HG03045 (cell line): ENCODE measurements around the gene PDE4B.
"Not testable (repeated sequence)": the region's sequence is repeated elsewhere in the genome, so short reads cannot be mapped to it uniquely, and the experiment has no call there.

Experiments
- ATAC-seq: cut with Tn5 transposase; IDR thresholded peaks from one replicate; pipeline ENCODE4 v1.9.1; 2021; ENCODE audit warnings: mild to moderate bottlenecking, moderate library complexity; ENCODE audit not compliant: unreplicated experiment

The PDE4B gene

GRCh38 chr1:66296951-66297350 is 504.3 kb downstream of the PDE4B start:
- ATAC-seq: no peak

- ATAC-seq: no peak
These were observed 505.8 kb downstream of the PDE4B start for GRCh38 chr1:66298464-66298863.

- no peak for ATAC-seq
These were observed 507.7 kb downstream of the PDE4B start for GRCh38 chr1:66300280-66300971.

GRCh38 chr1:66300972-66301451 is 508.3 kb downstream of the PDE4B start:
- peak; percentile 76 for ATAC-seq

- ATAC-seq: no peak
These were observed 509.6 kb downstream of the PDE4B start for GRCh38 chr1:66302184-66302742.

GRCh38 chr1:66302815-66303214 is 510.1 kb downstream of the PDE4B start:
- ATAC-seq: no peak

GRCh38 chr1:66303646-66304045 is 511.0 kb downstream of the PDE4B start:
- ATAC-seq: no peak

GRCh38 chr1:66304128-66304527 is 511.4 kb downstream of the PDE4B start:
- no peak for ATAC-seq

- no peak for ATAC-seq
These were observed 513.2 kb downstream of the PDE4B start for GRCh38 chr1:66305927-66306326.

GRCh38 chr1:66309006-66309741 is 516.5 kb downstream of the PDE4B start:
- ATAC-seq: no peak

GRCh38 chr1:66311092-66311491 is 518.4 kb downstream of the PDE4B start:
- ATAC-seq: no peak

- ATAC-seq: no peak
These were observed 518.9 kb downstream of the PDE4B start for GRCh38 chr1:66311628-66312027.

- no peak for ATAC-seq
These were observed 519.7 kb downstream of the PDE4B start for GRCh38 chr1:66312271-66312990.

- ATAC-seq: no peak
These were observed 520.7 kb downstream of the PDE4B start for GRCh38 chr1:66313429-66313828.

GRCh38 chr1:66315671-66316070 is 523.0 kb downstream of the PDE4B start:
- no peak for ATAC-seq

GRCh38 chr1:66316464-66317247 is 524.0 kb downstream of the PDE4B start:
- no peak for ATAC-seq

- ATAC-seq: no peak
These were observed 524.5 kb downstream of the PDE4B start for GRCh38 chr1:66317248-66317515.

- ATAC-seq: no peak
These were observed 527.5 kb downstream of the PDE4B start for GRCh38 chr1:66320231-66320630.

GRCh38 chr1:66322462-66322861 is 529.8 kb downstream of the PDE4B start:
- not testable (repeated sequence) for ATAC-seq

GRCh38 chr1:66323958-66324625 is 531.4 kb downstream of the PDE4B start:
- ATAC-seq: no peak
